ENCODE measurements around the gene CORO7.

Gene CORO7

DNA sequence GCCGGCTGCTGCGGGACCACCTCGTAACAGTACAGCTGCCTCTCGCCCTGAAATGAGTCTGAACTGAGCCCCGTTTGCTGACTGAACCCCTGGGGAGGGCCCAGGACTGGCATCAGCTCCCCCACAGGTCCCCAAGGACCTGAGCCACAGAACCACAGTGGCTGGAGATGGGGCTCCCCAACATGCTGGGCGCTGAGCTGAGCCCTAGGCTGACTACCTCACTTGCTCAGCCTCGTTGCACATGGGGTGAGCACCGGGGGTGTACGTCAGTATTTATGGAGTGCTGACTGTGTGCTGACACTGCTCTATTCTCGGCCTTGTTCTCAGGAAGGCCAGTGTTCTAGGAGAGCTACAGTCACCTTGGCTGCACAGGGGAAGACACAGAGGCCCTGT lies 51.4 kb downstream of the CORO7 start:
- DNase-seq (ENCODE audit: extremely low read depth, insufficient read length) = peak; percentile 63
- TF ChIP-seq, protein P1, sequence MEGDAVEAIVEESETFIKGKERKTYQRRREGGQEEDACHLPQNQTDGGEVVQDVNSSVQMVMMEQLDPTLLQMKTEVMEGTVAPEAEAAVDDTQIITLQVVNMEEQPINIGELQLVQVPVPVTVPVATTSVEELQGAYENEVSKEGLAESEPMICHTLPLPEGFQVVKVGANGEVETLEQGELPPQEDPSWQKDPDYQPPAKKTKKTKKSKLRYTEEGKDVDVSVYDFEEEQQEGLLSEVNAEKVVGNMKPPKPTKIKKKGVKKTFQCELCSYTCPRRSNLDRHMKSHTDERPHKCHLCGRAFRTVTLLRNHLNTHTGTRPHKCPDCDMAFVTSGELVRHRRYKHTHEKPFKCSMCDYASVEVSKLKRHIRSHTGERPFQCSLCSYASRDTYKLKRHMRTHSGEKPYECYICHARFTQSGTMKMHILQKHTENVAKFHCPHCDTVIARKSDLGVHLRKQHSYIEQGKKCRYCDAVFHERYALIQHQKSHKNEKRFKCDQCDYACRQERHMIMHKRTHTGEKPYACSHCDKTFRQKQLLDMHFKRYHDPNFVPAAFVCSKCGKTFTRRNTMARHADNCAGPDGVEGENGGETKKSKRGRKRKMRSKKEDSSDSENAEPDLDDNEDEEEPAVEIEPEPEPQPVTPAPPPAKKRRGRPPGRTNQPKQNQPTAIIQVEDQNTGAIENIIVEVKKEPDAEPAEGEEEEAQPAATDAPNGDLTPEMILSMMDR (IDR thresholded peaks at IDR 0.05; ENCODE audit: insufficient read depth, low read length, poor library complexity, severe bottlenecking) = no peak
- Histone ChIP-seq H3K27me3 (replicated peaks; ENCODE audit: control insufficient read depth, insufficient read depth, low read length) (no peaks in the 10 kb centered on the region), H3K36me3 (ENCODE audit: control insufficient read depth, insufficient read depth, low read length) (peaks cover 27% of the 10 kb centered on the region), H3K4me3 (replicated peaks; ENCODE audit: low read depth, low read length) (no peak overlapping the region)

DNA sequence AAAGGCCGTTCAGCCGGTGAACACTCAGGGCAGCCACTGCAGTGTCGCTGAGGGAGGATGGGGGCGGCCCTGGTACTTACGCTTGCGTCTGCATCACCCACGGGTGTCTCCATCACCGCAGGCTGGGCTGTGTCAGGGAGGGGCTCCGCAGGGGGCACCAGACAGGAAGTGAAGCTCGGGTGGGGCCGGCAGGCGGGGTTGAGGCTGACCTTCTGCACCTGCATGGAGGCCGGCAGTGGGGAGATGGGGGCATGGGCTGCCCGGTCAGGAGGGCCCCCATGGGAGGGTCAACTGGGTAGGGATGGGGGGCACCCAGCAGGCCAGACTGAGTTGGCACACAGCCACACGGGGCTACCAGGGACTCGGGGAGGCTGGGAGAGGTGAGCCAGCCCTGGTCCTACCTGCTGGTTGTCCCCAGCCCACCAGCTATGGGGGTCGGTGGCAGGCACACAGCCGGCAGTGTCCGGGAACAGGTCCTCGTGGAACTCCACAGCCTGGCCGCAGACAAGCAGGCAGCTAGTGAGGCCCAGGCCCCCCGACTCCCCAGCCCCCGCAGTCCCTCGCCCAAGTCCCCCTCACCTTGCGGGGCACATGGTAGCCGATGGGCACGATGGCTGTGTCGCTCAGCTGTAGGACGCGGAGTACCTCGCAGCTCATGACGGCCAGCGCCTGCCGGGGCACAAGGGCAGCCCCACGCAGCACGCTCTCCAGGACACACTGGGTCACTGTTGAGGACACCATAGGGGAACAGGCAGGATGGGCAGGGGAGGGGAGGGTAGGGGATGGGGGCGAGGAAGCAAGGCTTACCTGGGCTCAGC lies 52.0 kb downstream of the CORO7 start:
- Histone ChIP-seq H3K27me3 (replicated peaks; ENCODE audit: control insufficient read depth, insufficient read depth, low read length) (no peaks in the 10 kb centered on the region), H3K36me3 (ENCODE audit: control insufficient read depth, insufficient read depth, low read length) (peaks cover 29% of the 10 kb centered on the region), H3K4me3 (replicated peaks; ENCODE audit: low read depth, low read length) (no peak overlapping the region)
- DNase-seq (ENCODE audit: extremely low read depth, insufficient read length) = no peak
- TF ChIP-seq, protein P1 (IDR thresholded peaks at IDR 0.05; ENCODE audit: insufficient read depth, low read length, poor library complexity, severe bottlenecking) = no peak

DNA sequence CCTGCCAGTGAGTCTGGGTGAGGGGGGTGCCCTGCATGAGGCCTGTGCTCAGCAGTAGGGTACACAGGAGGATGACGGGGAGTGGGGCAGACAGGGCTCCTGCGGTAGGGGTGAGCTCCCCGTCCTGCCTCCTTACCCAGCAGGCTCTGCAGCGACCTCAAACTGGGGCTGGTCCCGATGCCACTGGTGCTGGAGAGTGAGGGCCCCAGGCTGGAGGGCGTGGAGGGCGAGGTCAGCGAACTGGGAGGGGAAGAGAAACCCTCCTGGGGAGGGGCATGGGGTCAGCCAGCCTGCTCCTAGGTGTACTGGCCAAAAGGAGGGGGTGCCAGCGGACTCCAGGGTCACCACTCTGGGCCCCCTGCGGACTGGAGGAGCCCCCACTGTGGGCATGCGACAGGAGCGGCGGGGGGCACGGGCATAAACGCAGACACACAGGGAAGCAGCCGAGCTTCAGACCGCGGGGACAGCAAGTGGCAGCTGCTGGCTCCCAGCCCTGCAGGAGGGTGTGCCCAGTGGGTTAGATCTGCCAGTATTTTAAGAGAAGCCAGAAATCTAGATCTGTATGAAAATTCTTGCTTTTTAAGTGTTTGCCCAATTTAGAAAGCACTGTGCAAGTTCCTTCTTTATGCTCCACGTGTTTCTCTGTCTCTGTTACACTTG lies 53.8 kb downstream of the CORO7 start:
- TF ChIP-seq, protein P1 (IDR thresholded peaks at IDR 0.05; ENCODE audit: insufficient read depth, low read length, poor library complexity, severe bottlenecking) = no peak
- DNase-seq (ENCODE audit: extremely low read depth, insufficient read length) = no peak
- Histone ChIP-seq H3K36me3 (ENCODE audit: control insufficient read depth, insufficient read depth, low read length) (peaks cover 41% of the 10 kb centered on the region), H3K27me3 (replicated peaks; ENCODE audit: control insufficient read depth, insufficient read depth, low read length) (no peaks in the 10 kb centered on the region), H3K4me3 (replicated peaks; ENCODE audit: low read depth, low read length) (no peak overlapping the region)

DNA sequence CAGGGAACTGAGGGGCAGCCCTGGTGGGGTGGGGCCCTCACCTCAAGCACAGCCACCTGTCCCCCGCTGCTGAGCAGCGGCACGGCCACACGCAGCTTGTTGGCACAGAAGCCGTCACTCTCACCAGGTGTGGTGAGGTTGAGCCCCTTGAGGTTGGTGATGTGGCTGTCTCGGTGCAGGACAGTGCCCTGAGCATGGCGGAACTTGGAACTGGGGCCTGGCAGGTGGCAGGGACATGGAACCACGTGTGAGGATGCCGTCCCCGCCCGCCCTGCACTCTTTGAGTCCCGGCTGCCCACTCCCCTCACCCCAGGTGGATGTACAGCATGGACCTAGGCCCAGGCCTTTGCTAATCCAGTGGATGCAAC lies 54.5 kb downstream of the CORO7 start:
- no peak for DNase-seq (ENCODE audit: extremely low read depth, insufficient read length)
- peaks cover 39% of the 10 kb centered on the region for H3K36me3 ChIP-seq (ENCODE audit: control insufficient read depth, insufficient read depth, low read length)

DNA sequence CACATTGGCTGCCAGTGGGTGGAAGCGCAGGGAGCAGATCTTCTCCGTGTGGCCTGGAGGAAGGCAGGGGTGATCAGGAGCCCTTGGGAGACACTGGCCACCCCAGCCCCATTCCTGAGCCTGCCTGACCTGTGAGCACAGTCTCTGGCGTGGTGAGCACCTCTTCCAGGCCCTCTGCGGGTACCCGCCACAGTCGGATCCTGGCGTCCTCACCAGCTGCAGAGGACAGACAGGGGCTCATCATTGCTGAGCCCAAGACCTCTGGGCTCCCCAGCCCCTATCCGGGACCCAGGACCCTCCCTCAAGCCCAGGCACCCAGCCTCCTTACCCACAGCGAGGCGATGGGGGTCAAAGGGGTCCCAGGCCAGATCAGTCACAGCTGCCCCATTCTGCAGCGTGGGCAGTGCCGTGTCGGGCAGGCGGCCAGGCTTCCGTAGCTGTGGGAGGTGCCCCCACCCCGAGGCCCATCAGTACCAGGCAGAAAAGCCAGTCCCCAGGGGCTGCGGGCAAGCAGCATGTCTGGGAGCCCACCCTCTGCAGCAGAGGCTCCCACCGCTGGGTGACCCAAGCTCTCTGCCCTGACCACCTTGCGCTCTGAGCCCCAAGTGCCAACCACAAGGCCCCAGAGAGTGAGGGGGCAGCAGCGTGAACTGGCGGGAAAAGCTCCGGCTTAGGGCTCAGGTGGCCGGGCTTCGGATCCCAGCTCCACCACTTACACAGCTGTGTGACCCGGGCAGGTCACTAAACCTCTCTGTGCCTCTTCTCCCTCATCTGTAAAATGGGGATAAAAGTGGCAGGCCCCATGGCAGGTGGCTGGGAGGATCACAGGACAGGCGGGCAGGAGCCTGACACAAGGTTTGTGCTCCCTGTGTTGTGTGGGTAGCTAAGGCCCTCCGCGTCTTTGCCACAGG lies 55.1 kb downstream of the CORO7 start:
- TF ChIP-seq, protein P1 (IDR thresholded peaks at IDR 0.05; ENCODE audit: insufficient read depth, low read length, poor library complexity, severe bottlenecking) = no peak
- Histone ChIP-seq H3K27me3 (replicated peaks; ENCODE audit: control insufficient read depth, insufficient read depth, low read length) (no peaks in the 10 kb centered on the region), H3K4me3 (replicated peaks; ENCODE audit: low read depth, low read length) (no peak overlapping the region), H3K36me3 (ENCODE audit: control insufficient read depth, insufficient read depth, low read length) (peaks cover 41% of the 10 kb centered on the region)
- DNase-seq (ENCODE audit: extremely low read depth, insufficient read length) = no peak

More for the DNA sequence above, 54.5 kb downstream of the CORO7 start:
- Histone ChIP-seq H3K27me3 (replicated peaks; ENCODE audit: control insufficient read depth, insufficient read depth, low read length) (no peaks in the 10 kb centered on the region), H3K4me3 (replicated peaks; ENCODE audit: low read depth, low read length) (no peak overlapping the region)
- TF ChIP-seq, protein P1 (IDR thresholded peaks at IDR 0.05; ENCODE audit: insufficient read depth, low read length, poor library complexity, severe bottlenecking) = no peak

All from GM06990 (cell line).